K562 treated with DMSO at 1 percent for 24 hours (cell line): ENCODE data around the gene ANKRD60. TPM values are rescaled to one million over a fixed set of nuclear protein-coding genes. Genes with fewer than 3 reads are reported as not detected.

Experiments used
- total RNA-seq: library from RNA; unstranded; fragments of 300-600 nt; gene quantifications from 2 replicates; pipeline ENCODE4 v1.2.3, GENCODE V29; 2022; ENCODE audit warnings: low read depth; ENCODE audit not compliant: insufficient read depth

The ANKRD60 gene
- not detected in 2 replicates for total RNA-seq

GRCh38 chr20:58228484-58229197, at the start of gene ANKRD60:
ANKRD60 (minus strand) TSS chr20:58228653; CDS start chr20:58228653, 0 bp downstream.

Other genes starting within 250 kb of the ANKRD60 start
- gene RAB22A, start 81.1 kb upstream of the ANKRD60 start, total RNA-seq = 4.2 and 6.2 TPM in 2 replicates
- gene VAPB, start 160.6 kb upstream of the ANKRD60 start, total RNA-seq = 28.5 and 30.0 TPM in 2 replicates